Fibroblast of gingiva (primary cell): ENCODE measurements around the gene MLPH.
A peak's percentile ranks its signal among the peaks of the same experiment; 100 is the strongest.
"Not testable (repeated sequence)": the region's sequence is repeated elsewhere in the genome, so short reads cannot be mapped to it uniquely, and the experiment has no call there.

Experiments
- DNase-seq: peaks from one replicate; pipeline ENCODE4 v3.0.0-alpha.2; 2011; ENCODE audit warnings: low read depth

The MLPH gene

GRCh38 chr2:237585590-237586221 is 98.7 kb downstream of the MLPH start:
- no peak for DNase-seq

- DNase-seq = no peak
These were observed 101.1 kb downstream of the MLPH start for GRCh38 chr2:237588044-237588696.

- no peak for DNase-seq
These were observed 103.5 kb downstream of the MLPH start, which contains the start of gene RAB17 for GRCh38 chr2:237590272-237591140. Gene RAB17 (minus strand): TSS chr2:237590734. CDS start chr2:237586154, 4,580 bp downstream.

GRCh38 chr2:237591141-237591881 is 104.3 kb downstream of the MLPH start:
- no peak for DNase-seq

GRCh38 chr2:237592425-237592980 is 105.5 kb downstream of the MLPH start:
- no peak for DNase-seq

DNA sequence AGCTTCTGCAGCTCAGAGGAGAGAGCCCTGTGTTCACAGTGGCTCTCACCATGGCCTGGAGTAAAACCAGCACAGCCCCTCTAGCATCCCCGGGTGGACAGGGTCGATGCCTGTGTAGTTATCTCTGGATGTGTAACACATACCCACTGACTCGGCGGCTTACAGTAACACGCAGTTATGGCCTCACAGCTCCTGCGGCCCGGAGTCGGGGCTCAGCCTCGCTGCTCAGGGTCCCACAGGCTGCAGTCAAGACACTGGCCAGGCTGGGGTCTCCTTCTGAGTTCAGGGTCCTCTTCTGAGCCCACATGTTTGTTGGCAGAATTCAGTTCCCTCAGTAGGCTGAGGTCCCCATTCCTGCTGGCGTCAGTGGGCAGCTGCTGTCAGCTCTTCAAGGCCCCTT is 106.0 kb downstream of the MLPH start:
- no peak for DNase-seq

DNA sequence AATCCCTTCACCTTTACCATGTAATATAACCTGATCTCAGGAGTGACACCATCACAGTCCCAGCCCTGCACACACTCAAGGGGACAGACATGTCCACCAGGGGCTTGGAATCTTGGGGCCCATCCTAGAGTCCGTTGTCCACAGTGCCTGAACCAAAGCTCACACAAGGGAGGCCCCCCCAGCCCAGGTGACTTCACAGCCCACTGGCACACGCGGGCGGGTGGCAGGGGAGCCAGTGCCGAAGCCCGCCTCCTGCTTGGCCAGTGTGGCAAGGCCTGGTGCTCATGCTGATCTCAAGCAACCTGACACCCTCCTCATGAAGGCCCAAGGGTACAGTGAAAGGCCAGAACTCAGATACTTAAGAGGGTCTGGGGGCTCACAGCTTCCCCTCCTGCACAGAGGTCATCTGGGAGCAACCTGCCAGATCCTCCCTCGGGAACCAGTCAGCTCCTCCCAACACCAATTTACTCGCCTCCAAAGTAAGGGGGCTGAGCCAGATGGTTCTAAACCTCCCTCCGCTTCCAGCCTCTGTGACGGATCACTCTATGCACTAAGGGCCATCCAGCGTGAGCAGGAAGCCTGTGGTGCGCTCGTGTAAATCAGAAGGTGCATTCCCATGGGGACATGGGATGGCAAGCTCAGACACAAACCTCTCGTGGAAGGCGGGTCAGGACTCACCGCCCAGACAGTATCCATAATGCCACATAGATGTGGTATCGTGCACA is 106.7 kb downstream of the MLPH start:
- DNase-seq = no peak

DNA sequence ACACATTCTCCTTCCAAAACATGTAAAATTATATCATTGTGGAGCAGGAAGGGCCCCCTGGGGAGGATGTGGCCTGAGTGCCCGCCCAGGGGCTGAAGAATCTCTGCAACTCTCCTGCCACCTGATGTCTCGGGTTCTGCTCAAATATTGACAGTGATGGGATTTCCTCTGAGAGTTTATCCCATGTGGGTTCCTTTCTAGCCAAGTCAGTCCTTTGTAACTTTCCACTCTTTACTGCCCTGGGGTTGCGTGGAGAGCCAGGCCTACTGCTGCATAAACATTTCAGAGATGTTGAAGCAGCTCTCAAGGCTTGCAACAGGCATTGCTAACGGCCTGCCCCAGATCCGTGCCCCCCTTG is 107.4 kb downstream of the MLPH start:
- no peak for DNase-seq

- DNase-seq = not testable (repeated sequence)
These were observed 108.9 kb downstream of the MLPH start for GRCh38 chr2:237595829-237596519.

- no peak for DNase-seq
These were observed 109.6 kb downstream of the MLPH start for GRCh38 chr2:237596520-237597195.

DNA sequence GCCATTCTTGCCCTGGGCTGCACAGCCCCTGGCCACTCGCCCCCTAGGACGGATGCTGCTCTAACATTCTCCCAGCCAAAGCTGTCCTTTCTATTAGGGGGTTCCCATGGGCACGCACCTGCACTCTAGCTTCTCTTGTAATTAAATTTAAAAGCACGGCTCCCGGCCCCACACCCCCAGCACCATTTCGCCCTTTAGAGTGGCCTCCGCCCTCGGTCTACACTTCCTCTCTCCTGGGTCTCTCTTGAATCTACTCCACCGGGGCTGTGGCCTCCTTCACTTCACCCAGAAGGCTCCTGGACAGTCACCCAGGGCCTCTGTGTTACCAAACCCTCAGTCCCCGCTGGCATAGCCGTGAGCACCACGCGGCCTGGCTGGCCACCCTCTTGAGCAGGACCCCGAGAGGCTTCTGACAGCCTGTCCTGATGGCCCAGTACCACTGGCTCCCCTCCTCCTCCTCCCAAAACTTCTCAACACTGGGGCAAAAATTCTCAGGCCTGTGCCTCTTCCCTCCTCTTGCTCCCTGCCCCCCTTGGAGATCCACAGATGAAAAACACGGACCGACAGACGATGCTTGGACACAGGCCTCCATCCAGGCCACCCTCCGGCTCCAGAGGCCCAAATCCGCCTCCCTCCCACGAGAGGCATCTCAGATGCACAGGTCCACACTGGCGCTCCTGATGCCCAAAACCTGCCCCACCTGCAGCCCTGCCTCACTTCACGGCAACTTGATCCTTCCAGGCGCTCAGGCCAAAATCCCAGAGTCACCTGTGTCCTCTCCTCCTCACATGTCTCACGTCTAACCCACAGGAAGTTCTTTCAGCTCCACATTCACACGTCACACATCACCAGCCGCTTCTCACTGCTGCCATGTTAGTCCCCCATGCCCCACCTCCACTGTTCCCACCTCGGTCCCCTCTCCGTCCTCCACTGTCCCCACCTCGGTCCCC is 110.4 kb downstream of the MLPH start:
- no peak for DNase-seq

GRCh38 chr2:237598468-237599208 is 111.6 kb downstream of the MLPH start:
- no peak for DNase-seq

DNA sequence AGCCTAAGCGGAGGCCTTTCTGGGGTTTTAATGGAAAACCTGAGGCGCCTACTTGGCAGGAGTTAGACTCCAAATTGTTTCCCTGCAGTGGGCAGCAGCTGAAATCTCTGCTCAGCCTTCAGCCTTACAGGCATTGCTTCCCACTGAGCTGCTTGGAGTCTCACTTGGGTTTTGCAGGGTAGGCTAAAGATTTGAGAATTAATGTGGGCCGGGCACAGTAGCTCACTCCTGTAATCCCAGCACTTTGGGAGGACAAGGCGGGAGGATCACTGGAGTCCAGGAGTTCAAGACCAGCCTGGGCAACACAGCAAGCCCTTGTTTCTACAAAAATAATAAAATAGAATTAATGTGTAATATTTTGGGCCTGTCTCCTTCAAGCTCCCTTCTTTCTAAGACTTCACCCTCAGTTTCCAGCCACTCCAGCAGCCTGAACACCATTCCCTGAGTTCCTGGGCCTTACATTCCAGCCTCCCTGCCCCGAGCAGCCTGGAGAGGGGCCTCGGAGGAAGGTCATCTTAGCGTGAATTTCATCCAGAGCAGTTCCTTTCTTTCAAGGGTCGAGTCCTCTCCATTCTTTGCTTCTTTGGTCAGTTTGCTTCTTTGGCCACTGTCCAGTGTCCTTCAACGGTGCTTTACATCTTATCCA is 112.5 kb downstream of the MLPH start:
- DNase-seq = no peak

- peak; percentile 77 for DNase-seq
These were observed 113.3 kb downstream of the MLPH start for GRCh38 chr2:237600205-237600846.

GRCh38 chr2:237601453-237602116 is 114.5 kb downstream of the MLPH start:
- no peak for DNase-seq

- DNase-seq = no peak
These were observed 115.4 kb downstream of the MLPH start for GRCh38 chr2:237602409-237602808.
